GM12801 (cell line): ENCODE results near the gene SLC10A7.

Experiments used
- CTCF ChIP-seq: IDR thresholded peaks from one replicate; pipeline ENCODE4 v1.5.1; 2011; ENCODE audit warnings: control low read depth; ENCODE audit not compliant: insufficient read length; ENCODE audit errors: extremely low read depth

The SLC10A7 gene

GRCh38 chr4:146333895-146334262 is 187.9 kb downstream of the SLC10A7 start:
- TF ChIP-seq CTCF, result no peak

GRCh38 chr4:146333187-146333894 is 188.4 kb downstream of the SLC10A7 start:
- TF ChIP-seq CTCF, result no peak

GRCh38 chr4:146330392-146330791 is 191.3 kb downstream of the SLC10A7 start:
- no peak for TF ChIP-seq CTCF

GRCh38 chr4:146329050-146329716 is 192.6 kb downstream of the SLC10A7 start:
- TF ChIP-seq CTCF, result no peak

GRCh38 chr4:146327859-146328650 is 193.7 kb downstream of the SLC10A7 start:
- no peak for TF ChIP-seq CTCF

GRCh38 chr4:146318894-146319293 is 202.8 kb downstream of the SLC10A7 start:
- TF ChIP-seq CTCF, result no peak

GRCh38 chr4:146317783-146318182 is 204.0 kb downstream of the SLC10A7 start:
- no peak for TF ChIP-seq CTCF
